NCI-H2107 treated with DMSO at 0.1 percent for 48 hours (cell line): ENCODE data around the gene ELOF1.

Experiments
- DNase-seq: peaks from one replicate; lab custom pipeline; 2025; ENCODE audit not compliant: unreplicated experiment; lab: John Stamatoyannopoulos, UW

Gene ELOF1

DNA sequence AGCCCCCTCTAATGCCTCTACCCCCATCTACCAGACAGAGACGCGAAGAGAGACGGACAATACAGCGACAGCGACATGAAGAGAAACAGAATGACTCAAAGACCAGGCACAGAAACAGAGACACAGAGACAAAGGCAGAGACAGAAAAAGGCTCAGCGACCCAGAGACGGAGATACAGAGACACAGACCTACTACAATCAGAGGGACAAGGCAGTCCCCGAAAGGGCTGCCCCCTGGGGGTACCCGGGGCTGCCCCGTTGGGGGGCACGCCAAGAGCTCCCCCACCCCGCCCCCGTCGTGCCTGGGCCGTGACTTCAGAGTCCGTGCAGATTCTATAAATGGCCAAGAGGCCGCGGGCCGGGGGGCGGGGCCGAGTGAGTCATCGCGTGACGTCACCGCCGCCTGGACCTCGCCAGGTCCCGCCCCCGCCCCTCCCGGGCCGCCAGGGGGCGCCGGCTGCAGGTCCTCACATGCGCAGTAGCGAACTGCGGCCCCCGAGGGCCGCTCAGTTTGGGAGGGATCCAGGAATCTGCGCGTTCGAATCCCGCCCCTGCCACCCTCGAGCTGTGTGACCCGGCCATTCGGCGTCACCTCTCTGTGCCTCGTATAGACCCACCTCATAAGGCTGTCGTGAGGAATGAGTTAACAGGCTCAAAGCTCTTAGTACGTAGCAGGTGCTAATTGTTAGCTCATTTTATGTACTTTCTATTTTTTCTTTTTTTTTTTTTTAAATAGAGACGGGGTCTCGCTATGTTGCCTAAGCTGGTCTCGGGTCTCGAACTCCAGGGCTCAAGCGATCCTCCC, 23.0 kb downstream of the ELOF1 start:
- DNase-seq = no peak

- no peak for DNase-seq
These were observed 24.1 kb downstream of the ELOF1 start for GRCh38 chr19:11534948-11535347.

GRCh38 chr19:11534538-11534937, 24.5 kb downstream of the ELOF1 start:
- no peak for DNase-seq

GRCh38 chr19:11530432-11530831, 28.6 kb downstream of the ELOF1 start:
- DNase-seq = peak; percentile 57

DNA sequence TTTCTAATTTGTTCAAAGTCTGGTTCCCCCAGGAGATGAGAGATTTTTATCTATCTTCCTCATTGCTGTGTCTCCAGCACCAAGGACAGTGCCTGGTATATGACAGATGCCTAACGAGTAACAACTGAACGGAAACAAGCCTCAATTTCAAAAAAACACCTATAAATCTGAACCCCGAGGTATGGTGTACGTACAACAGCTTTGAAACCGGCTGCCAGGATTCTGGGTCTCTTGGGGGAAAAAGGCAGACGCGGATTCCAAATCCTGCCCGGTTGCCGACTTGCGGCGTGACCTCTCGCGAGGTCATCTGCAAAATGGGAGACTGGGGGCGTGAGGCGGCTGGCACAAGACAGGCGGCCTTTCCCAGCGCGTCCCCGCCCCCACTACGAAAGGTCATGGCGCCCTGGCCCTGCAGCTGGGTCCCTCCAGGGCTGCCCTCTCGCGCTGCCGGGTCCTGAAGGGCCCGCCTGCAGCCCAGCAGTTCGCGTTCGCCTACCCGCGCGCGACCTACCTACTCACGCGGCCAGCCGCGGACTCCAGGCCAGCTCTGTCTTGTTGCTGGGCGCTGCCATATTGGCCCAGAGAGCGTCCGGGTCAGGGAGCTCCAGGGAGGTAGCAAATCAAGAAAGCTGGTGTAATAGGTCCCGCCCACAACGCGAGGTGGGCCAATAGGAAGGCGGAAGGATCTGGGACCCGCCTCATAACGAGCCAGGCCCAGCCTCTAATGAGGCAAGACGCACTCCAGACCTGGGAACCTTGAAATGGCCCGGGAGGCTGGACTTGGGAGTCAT, 30.3 kb downstream of the ELOF1 start, which contains the start of gene ECSIT:
TSS of gene ECSIT (minus strand) at position 584 of the 791 bp plus-strand sequence. CDS start 9,964 bp downstream, outside the sequence.
- peak; percentile 93 for DNase-seq

GRCh38 chr19:11519138-11519537, 39.9 kb downstream of the ELOF1 start:
- no peak for DNase-seq

GRCh38 chr19:11513946-11514345, 45.1 kb downstream of the ELOF1 start:
- no peak for DNase-seq

DNA sequence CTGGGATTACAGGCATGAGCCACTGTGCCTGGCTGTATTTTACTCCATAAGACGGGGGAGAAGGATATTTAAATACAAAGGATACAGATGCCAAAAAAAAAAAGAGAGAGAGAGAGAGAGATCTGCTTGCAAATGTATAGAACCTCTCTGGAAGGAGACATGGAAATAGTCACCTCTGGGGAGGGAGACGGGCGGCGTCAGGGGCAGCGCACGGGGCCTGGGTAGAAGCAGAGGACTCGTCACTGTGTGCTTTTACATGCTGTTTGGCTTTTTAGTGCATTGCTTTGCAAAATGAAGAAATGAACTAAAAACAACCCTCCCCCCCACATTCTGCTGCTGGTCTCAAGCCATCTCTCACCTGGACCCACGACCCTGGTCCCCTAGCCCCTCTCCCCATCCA, 48.6 kb downstream of the ELOF1 start:
- no peak for DNase-seq

- no peak for DNase-seq
These were observed 51.5 kb downstream of the ELOF1 start for GRCh38 chr19:11507370-11508078.

DNA sequence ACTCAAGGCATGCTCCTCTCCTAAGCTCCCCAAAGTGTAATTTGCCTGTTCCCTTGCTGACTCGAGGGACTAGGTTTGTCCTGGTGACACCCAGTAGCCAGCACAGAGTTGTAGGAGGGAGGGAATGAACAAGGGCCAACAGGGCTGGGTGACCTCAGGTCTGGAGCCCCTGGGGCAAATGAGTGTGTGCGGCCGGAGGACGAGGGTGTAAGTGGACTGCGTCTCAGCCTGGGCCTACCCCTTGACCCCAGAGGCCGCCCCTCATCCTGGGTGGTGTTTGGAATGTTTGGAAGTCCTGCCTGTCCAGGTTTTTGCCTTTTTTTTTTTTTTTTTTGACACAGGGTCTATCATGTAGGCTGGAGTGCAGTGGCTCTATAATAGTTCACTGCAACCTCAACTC, 52.1 kb downstream of the ELOF1 start:
- no peak for DNase-seq

DNA sequence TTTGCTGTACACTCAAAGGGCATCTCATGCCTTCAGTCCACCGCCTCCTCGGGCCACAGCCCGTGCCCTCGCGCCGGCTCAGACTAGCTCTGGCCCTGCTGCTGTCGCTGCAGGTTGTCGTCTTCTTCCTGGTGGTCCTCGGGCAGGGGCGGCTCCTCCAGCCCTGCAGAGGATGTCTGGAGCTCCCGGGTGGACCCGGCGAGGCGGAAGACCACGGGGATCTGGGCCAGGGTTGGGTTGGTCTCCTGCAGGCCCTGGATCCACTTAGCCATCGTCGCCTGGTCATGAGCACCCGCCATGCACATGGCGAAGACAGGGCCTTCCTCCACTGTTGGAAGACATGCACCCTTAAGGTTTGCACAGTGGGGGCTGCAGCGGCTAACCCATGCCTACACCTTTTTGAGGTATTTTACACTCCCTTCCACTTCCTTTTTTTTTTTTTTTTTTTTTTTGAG, 52.9 kb downstream of the ELOF1 start:
- no peak for DNase-seq

DNA sequence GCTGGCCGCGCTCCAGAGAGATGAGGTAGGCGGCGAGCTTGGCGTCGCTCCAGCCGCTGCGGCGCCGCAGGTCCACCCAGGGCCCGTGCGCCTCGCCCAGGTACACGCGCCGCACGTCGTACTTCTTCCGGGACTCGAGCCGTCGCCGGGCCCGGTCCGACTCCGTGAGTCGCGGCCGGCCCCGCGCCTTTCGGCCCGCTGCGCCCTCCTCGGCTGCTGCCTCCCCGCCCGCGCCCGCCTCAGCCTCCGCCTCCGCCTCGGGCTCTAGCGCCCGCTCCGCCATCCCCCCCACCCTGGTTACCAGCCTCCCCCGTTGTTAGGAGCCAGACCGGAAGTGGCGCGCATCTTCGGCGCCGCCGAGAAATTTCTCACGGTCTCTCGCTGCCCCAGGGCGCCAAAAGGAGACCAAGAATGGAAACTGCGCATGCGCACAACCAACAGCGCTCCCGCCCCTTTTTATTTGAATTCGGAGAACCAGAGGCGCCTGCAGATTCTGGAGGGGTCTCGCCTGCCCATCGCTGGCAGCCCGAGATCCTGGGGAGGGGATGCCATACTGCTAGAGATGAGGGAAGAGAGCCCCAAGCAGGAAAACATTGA, 53.4 kb downstream of the ELOF1 start, which contains the start of gene ZNF653:
TSS of gene ZNF653 (minus strand) at position 336 of the 597 bp plus-strand sequence. CDS start at position 283, 53 bp downstream.
- DNase-seq = peak; percentile 90

DNA sequence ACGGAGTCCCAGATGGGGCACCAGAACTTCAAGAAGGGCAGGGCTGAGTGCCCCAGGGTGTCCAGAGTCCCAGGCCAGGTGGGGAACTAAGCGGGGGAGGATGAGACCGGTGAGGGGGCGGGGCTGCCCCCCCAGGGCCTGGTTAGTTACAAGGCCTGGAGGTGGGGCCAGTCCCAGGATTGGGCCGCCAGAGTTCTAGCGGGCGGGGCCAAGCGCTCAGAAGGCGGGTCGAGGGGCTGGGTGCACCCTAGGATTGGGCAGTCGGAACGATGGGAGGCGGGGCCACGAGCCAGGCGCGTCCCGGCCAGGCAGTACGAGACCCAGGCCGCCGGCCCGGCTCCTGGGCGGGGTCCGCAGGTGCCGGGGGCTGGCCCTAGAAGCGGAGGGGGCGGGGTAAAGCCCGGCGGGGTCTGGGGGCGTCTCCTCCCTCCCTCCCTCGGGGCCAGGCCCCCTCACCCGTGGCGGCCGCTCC, 54.0 kb downstream of the ELOF1 start:
- peak; percentile 75 for DNase-seq

- DNase-seq = no peak
These were observed 54.5 kb downstream of the ELOF1 start for GRCh38 chr19:11504502-11505031.
